ENCODE measurements around the gene KHK. TPM values are rescaled to one million over a fixed set of nuclear protein-coding genes. Genes with fewer than 3 reads are reported as not detected.
A peak's percentile ranks its signal among the peaks of the same experiment; 100 is the strongest.

Gene KHK
- total RNA-seq, 4 donors from 2014 or later: 0.44 to 2.3 (median 1.7) TPM

- no peak for DNase-seq
- H3K27me3 ChIP-seq: no peaks in the 10 kb centered on the region
- intact Hi-C loops (cut with DNase I): no loop called here
- no peak for TF ChIP-seq CTCF (IDR thresholded peaks at IDR 0.05)
- no peak for TF ChIP-seq POLR2A (IDR thresholded peaks at IDR 0.05)
- no peak overlapping the region for H3K27ac ChIP-seq
- H3K4me1 ChIP-seq: peaks cover 4 to 20% of the 10 kb centered on the region in 2 donors
- H3K36me3 ChIP-seq: no peaks in the 10 kb centered on the region
- H3K4me3 ChIP-seq (replicated peaks in 1 of 3): no peak overlapping the region
- 90 to 94% methylated on average over 7 of the region's 7 CpGs for WGBS, 2 donors
- H3K9me3 ChIP-seq: no peaks in the 10 kb centered on the region
Observed at GRCh38 chr2:27122791-27123190, 36.2 kb downstream of the KHK start.

- Histone ChIP-seq H3K9me3 (no peaks in the 10 kb centered on the region), H3K27me3 (no peaks in the 10 kb centered on the region), H3K36me3 (no peaks in the 10 kb centered on the region), H3K27ac (peak within 1 kb of the TSS in 1 of 3 donors; percentile 3), H3K4me3 (replicated peaks in 1 of 3) (peak within 1 kb of the TSS in 2 of 3 donors; percentile 19 to 55), H3K4me1 (peaks cover under 1 to 16% of the 10 kb centered on the region in 2 donors)
- intact Hi-C loops (cut with DNase I): no loop called here
- TF ChIP-seq CTCF (IDR thresholded peaks at IDR 0.05) (no peak), POLR2A (IDR thresholded peaks at IDR 0.05) (peak in 1 of 2 donors; percentile 33)
- DNase-seq: peak; percentile 65
- WGBS, 2 donors: 7 to 10% methylated on average over 22 to 29 of the region's 47 CpGs
Observed at GRCh38 chr2:27123302-27124150, 37.0 kb downstream of the KHK start, which contains the start of gene ABHD1. TSS of gene ABHD1 (plus strand) at chr2:27123815. CDS start at chr2:27123949, 134 bp downstream.

GRCh38 chr2:27125104-27125503 lies 38.5 kb downstream of the KHK start:
- no peaks in the 10 kb centered on the region for H3K36me3 ChIP-seq
- no peaks in the 10 kb centered on the region for H3K9me3 ChIP-seq
- no peak for DNase-seq
- 83 to 90% methylated on average over 3 of the region's 3 CpGs for WGBS, 2 donors
- H3K4me3 ChIP-seq (replicated peaks in 1 of 3): no peak overlapping the region
- no peak overlapping the region for H3K27ac ChIP-seq
- TF ChIP-seq CTCF (IDR thresholded peaks at IDR 0.05) (no peak), POLR2A (IDR thresholded peaks at IDR 0.05) (no peak)
- peaks cover 0 to 10% of the 10 kb centered on the region in 2 donors for H3K4me1 ChIP-seq
- intact Hi-C loops (cut with DNase I): no loop called here
- no peaks in the 10 kb centered on the region for H3K27me3 ChIP-seq

- TF ChIP-seq CTCF (IDR thresholded peaks at IDR 0.05): no peak
- no peak for TF ChIP-seq POLR2A (IDR thresholded peaks at IDR 0.05)
- Histone ChIP-seq H3K27me3 (no peaks in the 10 kb centered on the region), H3K4me1 (peaks cover 0 to 10% of the 10 kb centered on the region in 2 donors), H3K36me3 (peaks cover 10% of the 10 kb centered on the region in 2 donors), H3K4me3 (replicated peaks in 1 of 3) (no peak overlapping the region), H3K27ac (no peak overlapping the region), H3K9me3 (no peaks in the 10 kb centered on the region)
- 62 to 65% methylated on average over 5 of the region's 5 CpGs for WGBS, 2 donors
- DNase-seq: no peak
- intact Hi-C loops (cut with DNase I): no loop called here
Observed at GRCh38 chr2:27126252-27126710, 39.7 kb downstream of the KHK start.
